B cell (primary cell): Measurements from ENCODE around the gene HIPK3. TPM values are rescaled to one million over a fixed set of nuclear protein-coding genes. Genes with fewer than 3 reads are reported as not detected.

Experiments used
- ATAC-seq: fragments of 200-7000 bp; cut with Tn5 transposase; one replicate; pipeline ENCODE4 v1.10.0; 2021; ENCODE audit warnings: low read depth, mild to moderate bottlenecking, moderate number of reproducible peaks, moderate library complexity
- CTCF ChIA-PET: fragments of 350-600 bp; sonication (Branson Sonifier 250); formaldehyde crosslinking; loops from one replicate; lab custom pipeline; 2021; ENCODE audit warnings: antibody characterized with exemption, inconsistent platforms; lab: Charles Lee
- POLR2A ChIA-PET: fragments of 350-600 bp; sonication (Branson Sonifier 250); formaldehyde crosslinking; loops from one replicate; lab custom pipeline; 2021; ENCODE audit warnings: antibody characterized with exemption; lab: Charles Lee
- DNase-seq: peaks from one replicate; pipeline ENCODE4 v3.0.0; 2013
- H2AFZ ChIP-seq: 2 replicates; pipeline ENCODE4 v1.6.1; 2012; ENCODE audit warnings: mild to moderate bottlenecking, low read depth, low read length; ENCODE audit not compliant: insufficient read depth, poor library complexity, severe bottlenecking
- H3K27ac ChIP-seq, 2 donors: 1 replicate in 1 of 2; 2 replicates in 1 of 2; pipeline ENCODE4 v1.5.1; 2012 to 2013; ENCODE audit warnings: low read length in 2 of 2, mild to moderate bottlenecking in 2 of 2, moderate library complexity in 1 of 2
- H3K27me3 ChIP-seq, 4 experiments: fragments of 200-600 bp in 1 of 4; sonication (generic) in 1 of 4; replicated peaks in 1 of 4; 1 replicate in 2 of 4; 2 replicates in 2 of 4; pipeline versions ENCODE4 v1.6.1 to v1.7.0; 2013 to 2016; ENCODE audit warnings: low read length in 3 of 4, mild to moderate bottlenecking in 2 of 4, mixed read lengths in 1 of 4, moderate library complexity in 1 of 4; ENCODE audit not compliant: insufficient read depth in 4 of 4, control insufficient read depth in 3 of 4; ENCODE audit errors: control extremely low read depth in 1 of 4
- H3K36me3 ChIP-seq, 2 experiments: replicated peaks in 1 of 2; 1 replicate in 1 of 2; 2 replicates in 1 of 2; pipeline versions ENCODE4 v1.6.1 to v1.7.1; 2013; ENCODE audit warnings: low read length in 1 of 2; ENCODE audit not compliant: insufficient read depth in 2 of 2, control insufficient read depth in 1 of 2; ENCODE audit errors: control extremely low read depth in 1 of 2, extremely low read depth in 1 of 2
- H3K4me1 ChIP-seq, 2 donors: fragments of 200-600 bp in 1 of 2; sonication (generic) in 1 of 2; 1 replicate in 1 of 2; 2 replicates in 1 of 2; pipeline versions ENCODE4 v1.5.1 to v1.6.1; 2013 to 2017; ENCODE audit warnings: low read length in 2 of 2; ENCODE audit not compliant: control insufficient read depth in 2 of 2, insufficient read depth in 2 of 2
- H3K4me2 ChIP-seq: replicated peaks from 2 replicates; pipeline ENCODE3; 2012; ENCODE audit warnings: mild to moderate bottlenecking, low read depth, low read length; ENCODE audit not compliant: poor library complexity, severe bottlenecking
- H3K4me3 ChIP-seq, 5 experiments: fragments of 200-600 bp in 1 of 5; sonication (generic) in 1 of 5; 1 replicate in 3 of 5; 2 replicates in 2 of 5; pipeline versions ENCODE4 v1.5.1 to v1.7.0; 2011 to 2016; ENCODE audit warnings: low read length in 4 of 5, mild to moderate bottlenecking in 4 of 5, low read depth in 2 of 5, control low read depth in 1 of 5, moderate library complexity in 1 of 5; ENCODE audit not compliant: insufficient read depth in 1 of 5; ENCODE audit errors: control extremely low read depth in 1 of 5, extremely low read depth in 1 of 5
- H3K79me2 ChIP-seq: fragments of 200-600 bp; sonication (generic); one replicate; pipeline ENCODE4 v1.6.0; 2016; ENCODE audit warnings: low read length; ENCODE audit not compliant: control insufficient read depth, insufficient read depth
- H3K9ac ChIP-seq: fragments of 200-600 bp; sonication (generic); 2 replicates; pipeline ENCODE4 v1.6.1; 2017; ENCODE audit warnings: mild to moderate bottlenecking, low read length, moderate library complexity
- H3K9me3 ChIP-seq, 3 donors: one replicate each; pipeline versions ENCODE4 v1.6.1 to v1.7.1; 2013; ENCODE audit warnings: low read length in 2 of 3; ENCODE audit not compliant: control insufficient read depth in 2 of 3, insufficient read depth in 1 of 3; ENCODE audit errors: control extremely low read depth in 1 of 3
- H4K20me1 ChIP-seq: 2 replicates; pipeline ENCODE4 v1.6.0; 2012; ENCODE audit warnings: mild to moderate bottlenecking, low read length; ENCODE audit not compliant: insufficient read depth, control insufficient read depth, poor library complexity, severe bottlenecking
- H3K27ac Mint-ChIP-seq: one replicate; pipeline ENCODE4 v1.8.0; 2021; ENCODE audit warnings: mixed read lengths
- H3K27me3 Mint-ChIP-seq: one replicate; pipeline ENCODE4 v1.8.0; 2021; ENCODE audit warnings: mixed read lengths
- H3K4me1 Mint-ChIP-seq: one replicate; pipeline ENCODE4 v1.8.0; 2021; ENCODE audit warnings: mixed read lengths
- H3K4me3 Mint-ChIP-seq: one replicate; pipeline ENCODE4 v1.8.0; 2021; ENCODE audit warnings: mixed read lengths
- H3K9me3 Mint-ChIP-seq: one replicate; pipeline ENCODE4 v1.8.0; 2022; ENCODE audit warnings: mixed read lengths; ENCODE audit not compliant: insufficient read depth
- EZH2 ChIP-seq: IDR thresholded peaks from 2 replicates; pipeline ENCODE4 v1.6.1; 2012; ENCODE audit warnings: borderline replicate concordance, low read depth, mild to moderate bottlenecking, moderate library complexity, low read length; ENCODE audit not compliant: insufficient read depth, poor library complexity, severe bottlenecking
- WGBS: methylation state at CpG from one replicate; pipeline ENCODE4 v1.1.5; 2013; ENCODE audit warnings: missing lambda C conversion rate; ENCODE audit not compliant: insufficient coverage; 5-methylcytosine and 5-hydroxymethylcytosine counted together
- intact Hi-C: fragments of 100-400 bp; cut with micrococcal nuclease; formaldehyde crosslinking; loops from one replicate; pipeline ENCODE4 v1.10.0; 2022
- polyA plus RNA-seq: library from polyadenylated mRNA; depleted of rRNA; stranded (reverse); fragments of >200 nt; gene quantifications from 2 replicates; pipeline ENCODE4 v1.2.3, GENCODE V29; 2012
- total RNA-seq, 2 donors: library from RNA; stranded (reverse); fragments of 120-200 nt in 1 of 2; gene quantifications; 1 replicate in 1 of 2; 2 replicates in 1 of 2; pipeline versions ENCODE4 v1.2.3 to v1.2.4, GENCODE V29; 2013 to 2022
- TF ChIP-seq, protein P1 (sequence below): fragments of 200-600 bp; IDR thresholded peaks from one replicate; pipeline ENCODE4 v1.8.0; 2022; ENCODE audit warnings: antibody characterized with exemption, mild to moderate bottlenecking

The HIPK3 gene
- total and polyA plus RNA-seq, 2 donors (not counting 1 experiment from before 2014, with no cell fraction given): 13.1 to 81.6 TPM

GRCh38 chr11:33294797-33295196, 37.6 kb downstream of the HIPK3 start:
- WGBS: 100% methylated on average over 4 of the region's 8 CpGs
- Mint-ChIP-seq H3K4me1 (peaks cover 32% of the 10 kb centered on the region), H3K4me3 (no peak overlapping the region), H3K9me3 (no peaks in the 10 kb centered on the region), H3K27me3 (no peaks in the 10 kb centered on the region), H3K27ac (no peak overlapping the region)
- peak; percentile 7 for DNase-seq
- Histone ChIP-seq H4K20me1 (peaks cover 45% of the 10 kb centered on the region), H3K36me3 (peaks cover 2 to 7% of the 10 kb centered on the region in 2 experiments), H3K27ac (no peak overlapping the region), H3K27me3 (no peaks in the 10 kb centered on the region), H3K4me2 (no peak overlapping the region), H3K9ac (no peak overlapping the region), H3K79me2 (peaks cover 94% of the 10 kb centered on the region), H3K4me1 (no peaks in the 10 kb centered on the region), H2AFZ (no peak overlapping the region), H3K4me3 (no peak overlapping the region), H3K9me3 (peaks cover 0 to 3% (median 0%) of the 10 kb centered on the region in 3 donors)
- CTCF ChIA-PET: no interaction called here
- POLR2A ChIA-PET: no interaction called here
- TF ChIP-seq EZH2: no peak
- TF ChIP-seq, protein P1, sequence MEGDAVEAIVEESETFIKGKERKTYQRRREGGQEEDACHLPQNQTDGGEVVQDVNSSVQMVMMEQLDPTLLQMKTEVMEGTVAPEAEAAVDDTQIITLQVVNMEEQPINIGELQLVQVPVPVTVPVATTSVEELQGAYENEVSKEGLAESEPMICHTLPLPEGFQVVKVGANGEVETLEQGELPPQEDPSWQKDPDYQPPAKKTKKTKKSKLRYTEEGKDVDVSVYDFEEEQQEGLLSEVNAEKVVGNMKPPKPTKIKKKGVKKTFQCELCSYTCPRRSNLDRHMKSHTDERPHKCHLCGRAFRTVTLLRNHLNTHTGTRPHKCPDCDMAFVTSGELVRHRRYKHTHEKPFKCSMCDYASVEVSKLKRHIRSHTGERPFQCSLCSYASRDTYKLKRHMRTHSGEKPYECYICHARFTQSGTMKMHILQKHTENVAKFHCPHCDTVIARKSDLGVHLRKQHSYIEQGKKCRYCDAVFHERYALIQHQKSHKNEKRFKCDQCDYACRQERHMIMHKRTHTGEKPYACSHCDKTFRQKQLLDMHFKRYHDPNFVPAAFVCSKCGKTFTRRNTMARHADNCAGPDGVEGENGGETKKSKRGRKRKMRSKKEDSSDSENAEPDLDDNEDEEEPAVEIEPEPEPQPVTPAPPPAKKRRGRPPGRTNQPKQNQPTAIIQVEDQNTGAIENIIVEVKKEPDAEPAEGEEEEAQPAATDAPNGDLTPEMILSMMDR: no peak
- ATAC-seq: no peak
- intact Hi-C loops: no loop called here

DNA sequence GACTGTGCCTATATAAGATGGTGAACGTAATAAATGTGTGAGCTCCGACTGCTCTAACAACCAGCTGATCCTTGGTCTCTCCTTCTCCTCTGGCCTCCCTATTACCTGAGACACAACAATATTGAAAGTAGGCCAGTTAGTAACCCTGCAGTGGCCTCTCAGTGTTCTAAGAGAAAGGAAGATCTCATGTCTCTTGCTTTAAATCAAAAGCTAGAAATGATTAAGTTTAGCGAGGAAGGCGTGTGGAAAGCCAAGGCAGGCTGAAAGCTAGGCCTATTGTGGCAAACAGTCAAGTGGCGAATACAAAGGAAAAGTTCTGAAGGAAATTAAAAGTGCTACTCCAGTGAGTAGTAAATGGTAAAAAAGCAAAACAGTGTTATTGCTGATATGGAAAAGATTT, 39.5 kb downstream of the HIPK3 start:
- Mint-ChIP-seq H3K27ac (no peak overlapping the region), H3K4me3 (no peak overlapping the region), H3K9me3 (no peaks in the 10 kb centered on the region), H3K27me3 (no peaks in the 10 kb centered on the region), H3K4me1 (peaks cover 34% of the 10 kb centered on the region)
- Histone ChIP-seq H3K27me3 (no peaks in the 10 kb centered on the region), H3K4me2 (no peak overlapping the region), H3K9me3 (peaks cover 0 to 3% (median 0%) of the 10 kb centered on the region in 3 donors), H3K36me3 (peaks cover 2 to 9% of the 10 kb centered on the region in 2 experiments), H3K9ac (no peak overlapping the region), H2AFZ (no peak overlapping the region), H3K4me1 (no peaks in the 10 kb centered on the region), H3K27ac (no peak overlapping the region), H3K4me3 (no peak overlapping the region), H4K20me1 (peaks cover 54% of the 10 kb centered on the region), H3K79me2 (peaks cover 95% of the 10 kb centered on the region)
- DNase-seq (no peak), ATAC-seq (no peak)
- ChIA-PET POLR2A (no interaction called here), CTCF (no interaction called here)
- 95% methylated on average over 3 of the region's 5 CpGs for WGBS
- no peak for TF ChIP-seq EZH2
- intact Hi-C loops: no loop called here
